ENCODE measurements around the gene ADGRL3.
"Not testable (repeated sequence)": the region's sequence is repeated elsewhere in the genome, so short reads cannot be mapped to it uniquely, and the experiment has no call there.

The ADGRL3 gene

GRCh38 chr4:61373901-61374440, 173.8 kb downstream of the ADGRL3 start:
- DNase-seq, result no peak

DNA sequence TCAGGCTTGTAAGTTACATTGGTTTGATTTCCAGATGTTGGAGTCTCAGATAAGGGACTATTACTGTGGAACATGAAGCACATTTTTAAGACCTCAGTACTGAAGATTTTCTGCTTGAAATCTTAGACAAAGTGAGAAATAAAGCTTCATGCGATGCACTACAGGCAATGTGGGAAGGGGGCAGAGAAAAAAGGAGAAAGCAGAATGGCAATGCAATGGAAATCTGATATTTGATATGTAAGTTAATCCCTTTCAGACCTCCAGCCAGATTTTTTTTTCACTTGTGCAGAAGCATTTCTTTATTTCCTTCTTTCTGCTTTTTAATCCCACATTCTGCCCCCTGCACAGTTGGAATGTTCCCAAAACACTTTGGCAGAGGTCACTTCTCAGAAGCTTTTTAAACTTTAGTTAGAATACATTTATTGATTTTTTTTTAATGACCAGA, 174.3 kb downstream of the ADGRL3 start:
- no peak for DNase-seq

- DNase-seq, result no peak
These were observed 175.2 kb downstream of the ADGRL3 start for GRCh38 chr4:61375301-61375700.

DNA sequence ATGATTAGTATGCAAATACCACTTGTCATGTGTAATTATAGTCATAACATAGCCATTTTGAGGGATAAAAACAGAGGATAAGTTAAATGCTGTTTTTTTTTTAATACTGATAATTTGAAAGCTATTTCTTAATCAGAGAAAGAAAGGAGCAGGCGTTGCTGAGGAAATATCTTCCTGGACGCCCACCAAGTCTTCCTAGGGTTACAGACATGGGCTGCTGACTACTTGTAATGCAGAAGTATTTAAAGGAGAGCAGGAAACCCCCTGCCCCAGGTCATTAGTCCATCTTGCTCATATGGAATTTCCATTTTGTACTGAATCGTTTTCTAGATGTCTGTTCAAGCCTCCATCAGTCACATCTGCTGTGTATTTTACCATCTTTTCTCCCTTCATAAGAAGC, 176.2 kb downstream of the ADGRL3 start:
- DNase-seq, result no peak

DNA sequence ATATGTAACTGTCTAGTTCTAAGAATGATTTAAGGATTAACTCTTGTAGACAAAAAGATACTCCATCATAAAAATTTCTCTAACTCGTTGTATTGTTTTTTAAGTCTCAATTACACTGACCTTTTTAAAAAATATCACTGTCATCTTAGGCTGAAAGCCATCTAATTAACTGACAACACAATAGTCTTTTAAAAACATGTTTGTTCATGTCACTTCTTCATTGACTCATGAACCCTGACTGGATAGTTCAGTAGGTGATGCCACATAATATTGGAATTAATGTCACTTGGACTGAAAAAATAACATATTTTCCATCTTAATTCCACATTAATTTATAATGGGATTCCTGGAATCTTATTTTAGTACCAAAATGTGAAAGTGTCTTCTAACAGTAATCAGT, 179.3 kb downstream of the ADGRL3 start:
- DNase-seq, result no peak

GRCh38 chr4:61380865-61381264, 180.7 kb downstream of the ADGRL3 start:
- no peak for DNase-seq

- no peak for DNase-seq
These were observed 185.1 kb downstream of the ADGRL3 start for GRCh38 chr4:61385256-61385655.

DNA sequence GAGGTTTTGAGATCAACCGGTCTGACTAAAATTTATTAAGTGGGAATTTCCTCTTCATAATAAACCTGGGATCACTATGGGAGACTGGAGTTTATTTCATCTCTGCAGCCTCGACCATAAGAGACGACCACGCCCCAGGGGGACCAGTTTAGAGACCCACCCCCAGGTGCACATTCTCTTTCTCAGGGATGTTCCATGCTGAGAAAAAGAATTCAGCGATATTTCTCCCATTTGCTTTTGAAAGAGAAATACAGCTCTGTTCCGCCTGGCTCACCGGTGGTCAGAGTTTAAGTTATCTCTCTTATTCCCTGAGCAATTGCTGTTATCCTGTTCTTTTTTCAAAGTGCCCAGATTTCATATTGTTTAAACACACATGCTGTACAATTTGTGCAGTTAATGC, 187.2 kb downstream of the ADGRL3 start:
- not testable (repeated sequence) for DNase-seq

DNA sequence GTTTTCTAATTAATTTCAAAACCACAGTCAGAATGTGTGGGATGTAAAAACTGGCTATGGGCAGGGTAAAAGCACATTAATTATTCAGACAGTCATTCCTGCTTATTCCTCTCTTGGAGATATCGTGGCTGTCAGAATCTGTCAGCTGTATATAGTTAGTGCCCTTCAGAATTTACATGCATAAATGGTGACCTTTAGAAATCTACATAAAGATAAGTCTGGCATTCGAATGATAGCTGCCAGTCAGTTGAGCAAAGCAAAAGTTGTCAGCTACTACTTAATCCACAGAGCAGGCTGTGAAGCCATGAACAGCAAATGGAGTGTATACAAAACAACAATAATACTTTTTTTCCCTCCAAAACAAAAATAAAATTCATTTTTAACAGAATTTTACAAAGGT, 189.5 kb downstream of the ADGRL3 start:
- DNase-seq, result no peak

DNA sequence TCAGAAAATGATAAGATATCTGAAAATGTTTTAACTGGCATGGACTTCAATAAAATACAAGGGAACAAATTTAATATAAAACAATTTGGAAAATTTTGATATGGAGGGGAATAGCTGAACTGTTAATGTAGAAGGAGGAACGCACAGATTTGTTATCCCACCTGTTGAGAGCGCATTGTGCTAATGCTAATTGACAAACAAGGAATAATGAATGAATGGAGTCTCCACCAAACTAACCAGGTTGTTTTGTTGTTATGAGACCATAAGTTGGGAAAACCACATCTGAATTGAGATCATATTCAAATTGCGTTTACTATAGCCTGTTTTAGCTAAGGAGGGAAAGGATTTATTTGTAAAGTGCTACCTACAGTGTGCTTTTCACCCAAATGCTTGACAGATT, 195.6 kb downstream of the ADGRL3 start:
- no peak for DNase-seq

GRCh38 chr4:61397174-61397573, 197.0 kb downstream of the ADGRL3 start:
- no peak for DNase-seq

DNA sequence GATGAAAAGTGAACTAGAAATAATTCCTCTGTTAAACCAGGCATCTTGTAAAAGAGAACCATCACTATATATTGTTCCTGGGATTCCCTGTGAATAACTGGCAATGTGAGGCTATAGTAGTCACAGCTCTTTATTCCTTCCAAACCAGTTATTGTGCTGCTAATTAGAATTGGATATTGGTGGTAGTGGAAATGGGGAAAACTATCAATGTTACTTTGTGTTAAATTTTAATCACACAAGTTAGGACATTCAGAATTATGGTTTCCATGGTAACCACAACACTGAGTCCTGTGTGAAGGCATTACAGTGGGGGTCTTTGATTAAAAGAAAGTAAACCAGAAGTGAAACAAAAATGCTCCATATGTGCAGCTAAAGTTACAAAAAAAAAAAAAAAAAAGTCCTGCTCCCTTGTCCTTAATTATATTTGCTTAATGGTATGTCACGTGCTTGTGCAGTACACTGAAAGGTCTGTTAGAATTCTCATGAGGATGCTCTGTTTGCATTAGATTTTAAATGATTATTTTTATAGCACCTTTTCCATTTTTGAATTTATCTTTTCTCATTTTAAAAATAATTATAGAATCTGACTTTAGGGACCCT, 200.4 kb downstream of the ADGRL3 start:
- no peak for DNase-seq

DNA sequence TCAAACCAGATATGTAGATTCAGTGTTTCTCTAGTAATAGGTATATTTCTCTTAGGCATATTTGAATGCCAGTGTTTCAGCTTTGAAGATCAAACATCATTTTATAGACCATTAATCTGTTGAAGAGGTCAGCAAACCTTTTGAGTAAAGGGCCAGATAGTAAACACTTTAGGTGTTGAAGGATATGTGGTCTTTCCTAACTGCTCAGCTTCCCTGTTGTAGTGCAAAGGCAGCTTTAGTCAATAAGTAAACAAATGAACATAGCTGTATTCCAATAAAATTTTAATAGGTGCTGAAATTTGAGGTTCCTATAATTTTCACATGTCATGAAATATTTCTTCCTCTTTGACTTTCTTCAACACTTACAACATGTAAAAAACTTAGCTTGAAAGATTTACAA, 201.6 kb downstream of the ADGRL3 start:
- no peak for DNase-seq

DNA sequence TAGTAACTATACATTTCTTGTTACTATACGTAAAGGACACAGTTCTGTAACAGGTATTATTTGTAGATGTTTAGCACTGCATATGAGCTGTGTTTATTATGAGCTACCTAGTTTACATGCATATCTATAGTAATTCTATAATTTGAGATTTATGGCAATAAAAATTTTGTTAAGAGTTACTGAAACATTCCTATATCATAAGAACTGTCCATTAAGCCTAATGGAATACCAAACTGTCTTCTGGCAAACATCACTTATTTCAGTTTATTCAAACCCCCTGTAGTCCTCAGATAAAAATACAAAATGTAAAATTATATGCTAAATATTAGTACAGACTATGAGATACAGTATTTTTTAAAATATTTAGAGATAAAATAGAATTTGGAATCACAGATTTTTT, 205.2 kb downstream of the ADGRL3 start:
- no peak for DNase-seq

DNA sequence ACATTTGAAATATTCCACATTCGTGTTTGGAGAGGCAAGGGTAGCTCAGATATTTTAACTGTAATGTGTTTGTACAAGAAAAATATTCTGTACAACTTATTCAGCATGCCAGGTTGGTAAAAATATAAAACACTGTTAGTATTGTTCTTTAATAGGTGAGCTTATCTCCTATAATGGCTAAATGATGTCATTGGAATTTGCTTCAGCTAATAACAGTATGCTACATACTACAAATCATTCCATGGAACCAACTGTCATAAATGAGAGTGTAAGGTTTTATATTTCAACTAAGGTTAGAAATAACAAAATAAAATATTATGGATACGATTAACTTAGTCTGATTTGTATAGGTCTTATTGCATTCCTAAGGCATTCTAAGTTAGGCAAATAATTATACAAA, 206.6 kb downstream of the ADGRL3 start:
- DNase-seq, result no peak

GRCh38 chr4:61407642-61408618, 207.8 kb downstream of the ADGRL3 start:
- no peak for DNase-seq

GRCh38 chr4:61408861-61409260, 208.7 kb downstream of the ADGRL3 start:
- no peak for DNase-seq

DNA sequence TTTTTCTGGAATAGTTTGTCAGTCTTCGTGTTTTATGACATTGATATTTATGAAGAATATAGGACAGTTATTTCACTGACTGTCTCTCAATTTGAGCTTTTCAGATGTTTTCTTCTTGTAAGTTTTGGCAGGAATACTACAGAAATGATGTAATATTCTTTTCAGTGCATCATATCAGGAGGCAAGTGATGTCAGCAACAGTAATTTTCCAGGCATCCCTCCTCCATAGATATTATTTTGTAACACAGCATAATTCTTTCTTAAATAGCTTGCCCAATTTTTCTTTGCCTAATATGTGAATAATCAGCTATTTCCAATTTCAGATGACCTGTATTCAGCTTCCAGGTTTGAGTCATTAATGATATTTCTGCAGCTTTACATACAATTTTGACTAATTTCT, 211.1 kb downstream of the ADGRL3 start:
- DNase-seq, result no peak

- no peak for DNase-seq
These were observed 225.2 kb downstream of the ADGRL3 start for GRCh38 chr4:61425315-61425714.

DNA sequence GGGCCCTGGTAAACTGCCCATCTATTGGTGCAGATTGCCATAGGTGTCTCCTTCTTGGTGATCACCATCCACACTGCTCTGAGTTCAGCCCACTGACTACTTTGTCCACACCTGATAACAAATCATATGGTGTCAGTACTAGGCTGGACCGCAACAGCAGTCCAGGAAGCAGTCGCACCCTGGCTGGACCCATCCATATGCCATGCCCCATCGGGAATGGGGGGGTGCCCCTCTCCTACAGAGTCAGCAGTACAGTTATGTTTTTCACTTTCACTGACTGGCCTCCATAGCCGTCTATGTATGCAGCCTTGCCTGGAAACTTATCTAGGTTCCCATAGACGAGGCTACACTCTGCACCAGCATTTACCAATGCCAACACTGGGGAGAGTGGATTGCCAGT, 226.1 kb downstream of the ADGRL3 start:
- DNase-seq, result no peak

- no peak for DNase-seq
These were observed 227.1 kb downstream of the ADGRL3 start for GRCh38 chr4:61427099-61427817.

GRCh38 chr4:61427818-61428495, 227.8 kb downstream of the ADGRL3 start:
- DNase-seq, result no peak

- DNase-seq, result no peak
These were observed 228.8 kb downstream of the ADGRL3 start for GRCh38 chr4:61428950-61429349.

All from amniotic stem cell (primary cell).